Stimulated activated CD4-positive, alpha-beta T cell treated with anti-CD3 and anti-CD28 coated beads, Interleukin-12 subunit alpha, Interleukin-12 subunit beta, amount 100 ng/mL, for 48 hours (primary cell): ENCODE results near the gene TXNDC15.

ENCODE experiments used
- DNase-seq, 3 donors: peaks; one replicate each; pipeline ENCODE4 v3.0.0-alpha.2; 2020; ENCODE audit warnings: low read depth in 2 of 3, low spot score in 1 of 3

The TXNDC15 gene

GRCh38 chr5:134917070-134917815 lies 43.1 kb downstream of the TXNDC15 start:
- DNase-seq: no peak

- no peak for DNase-seq
Observed at GRCh38 chr5:134918861-134919260, 44.7 kb downstream of the TXNDC15 start.

GRCh38 chr5:134920848-134921575 lies 46.8 kb downstream of the TXNDC15 start:
- no peak for DNase-seq

- DNase-seq: no peak
Observed at GRCh38 chr5:134932508-134932907, 58.3 kb downstream of the TXNDC15 start.

GRCh38 chr5:134934202-134934601 lies 60.0 kb downstream of the TXNDC15 start:
- no peak for DNase-seq

- no peak for DNase-seq
Observed at GRCh38 chr5:134935711-134936602, 61.8 kb downstream of the TXNDC15 start.

GRCh38 chr5:134937526-134937925 lies 63.4 kb downstream of the TXNDC15 start:
- no peak for DNase-seq

- no peak for DNase-seq
Observed at GRCh38 chr5:134938030-134938429, 63.9 kb downstream of the TXNDC15 start.

GRCh38 chr5:134939500-134939899 lies 65.3 kb downstream of the TXNDC15 start:
- no peak for DNase-seq

GRCh38 chr5:134943547-134943946 lies 69.4 kb downstream of the TXNDC15 start:
- no peak for DNase-seq

GRCh38 chr5:134944630-134945029 lies 70.5 kb downstream of the TXNDC15 start:
- DNase-seq: no peak

GRCh38 chr5:134945041-134945440 lies 70.9 kb downstream of the TXNDC15 start:
- DNase-seq: no peak

- DNase-seq: no peak
Observed at GRCh38 chr5:134948911-134949310, 74.7 kb downstream of the TXNDC15 start.

GRCh38 chr5:134949316-134949715 lies 75.1 kb downstream of the TXNDC15 start:
- DNase-seq: no peak
